Astrocyte (in vitro differentiated cells and primary cell): ENCODE data around the gene SLC9A1. TPM values are rescaled to one million over a fixed set of nuclear protein-coding genes. Genes with fewer than 3 reads are reported as not detected.
A peak's percentile ranks its signal among the peaks of the same experiment; 100 is the strongest.

Experiments
- DNase-seq: peaks from one replicate; pipeline ENCODE4 v3.0.0-alpha.2; 2010; ENCODE audit warnings: low read depth
- FAIRE-seq: peaks from 2 replicates; lab custom pipeline; 2011; peaks lifted over from hg19 to GRCh38; lab: Jason Lieb, UNC
- H2AFZ ChIP-seq: 2 replicates; pipeline ENCODE4 v1.6.0; 2012; ENCODE audit warnings: low read depth, low read length, inconsistent platforms
- H3K27ac ChIP-seq: 2 replicates; pipeline ENCODE4 v1.5.1; 2011; ENCODE audit warnings: low read depth, low read length, inconsistent platforms
- H3K27me3 ChIP-seq: 2 replicates; pipeline ENCODE4 v1.6.0; 2011; ENCODE audit warnings: low read length, inconsistent platforms; ENCODE audit not compliant: insufficient read depth
- H3K36me3 ChIP-seq: 2 replicates; pipeline ENCODE4 v1.5.1; 2011; ENCODE audit warnings: low read length, inconsistent platforms; ENCODE audit not compliant: insufficient read depth
- H3K4me1 ChIP-seq: 2 replicates; pipeline ENCODE4 v1.5.1; 2011; ENCODE audit warnings: low read length, inconsistent platforms; ENCODE audit not compliant: insufficient read depth
- H3K4me2 ChIP-seq: 2 replicates; pipeline ENCODE4 v1.6.0; 2012; ENCODE audit warnings: low read length, inconsistent platforms
- H3K4me3 ChIP-seq: 2 replicates; pipeline ENCODE4 v1.5.1; 2011; ENCODE audit warnings: low read depth, mild to moderate bottlenecking, low read length, inconsistent platforms; ENCODE audit not compliant: insufficient read depth
- H3K79me2 ChIP-seq: 2 replicates; pipeline ENCODE4 v1.6.0; 2012; ENCODE audit warnings: mild to moderate bottlenecking, low read length, inconsistent platforms; ENCODE audit not compliant: insufficient read depth
- H3K9ac ChIP-seq: 2 replicates; pipeline ENCODE4 v1.6.0; 2012; ENCODE audit warnings: mild to moderate bottlenecking, low read length, inconsistent platforms
- H3K9me3 ChIP-seq: 2 replicates; pipeline ENCODE4 v1.5.1; 2012; ENCODE audit warnings: low read depth, mild to moderate bottlenecking, low read length, inconsistent platforms; ENCODE audit not compliant: insufficient read depth
- H4K20me1 ChIP-seq: 2 replicates; pipeline ENCODE4 v1.6.0; 2012; ENCODE audit warnings: low read length, inconsistent platforms; ENCODE audit not compliant: insufficient read depth
- H3K27ac Mint-ChIP-seq: one replicate; pipeline ENCODE4 v1.8.0; 2021; ENCODE audit warnings: mild to moderate bottlenecking, mixed read lengths; ENCODE audit not compliant: unreplicated experiment
- H3K27me3 Mint-ChIP-seq: one replicate; pipeline ENCODE4 v1.8.0; 2021; ENCODE audit warnings: low read depth, mixed read lengths; ENCODE audit not compliant: unreplicated experiment
- H3K36me3 Mint-ChIP-seq: one replicate; pipeline ENCODE4 v1.8.0; 2021; ENCODE audit warnings: low read depth, mixed read lengths; ENCODE audit not compliant: unreplicated experiment
- H3K4me1 Mint-ChIP-seq: one replicate; pipeline ENCODE4 v1.8.0; 2021; ENCODE audit warnings: low read depth, mixed read lengths; ENCODE audit not compliant: unreplicated experiment
- H3K4me3 Mint-ChIP-seq: one replicate; pipeline ENCODE4 v1.8.0; 2021; ENCODE audit warnings: mild to moderate bottlenecking, moderate library complexity, mixed read lengths; ENCODE audit not compliant: unreplicated experiment
- H3K9me3 Mint-ChIP-seq: one replicate; pipeline ENCODE4 v1.8.0; 2021; ENCODE audit warnings: mild to moderate bottlenecking, mixed read lengths; ENCODE audit not compliant: unreplicated experiment
- CTCF ChIP-seq: IDR thresholded peaks from 2 replicates; pipeline ENCODE4 v1.5.1; 2011; ENCODE audit warnings: low read depth, mild to moderate bottlenecking, inconsistent platforms, low read length, moderate library complexity; ENCODE audit not compliant: insufficient read depth
- EZH2 ChIP-seq: IDR thresholded peaks from 2 replicates; pipeline ENCODE4 v1.6.1; 2012; ENCODE audit warnings: mild to moderate bottlenecking, low read length, inconsistent platforms; ENCODE audit not compliant: insufficient read depth
- total RNA-seq: library from RNA; stranded (reverse); gene quantifications from 2 replicates; pipeline ENCODE4 v1.2.1, GENCODE V29; 2021

The SLC9A1 gene
- total RNA-seq, 1 donor from 2014 or later: 49.3 TPM

GRCh38 chr1:27142464-27142863 is 12.5 kb downstream of the SLC9A1 start:
- Mint-ChIP-seq H3K36me3 (peaks cover 13% of the 10 kb centered on the region), H3K9me3 (no peaks in the 10 kb centered on the region), H3K4me1 (peaks cover 53% of the 10 kb centered on the region), H3K4me3 (peak overlapping the region; percentile 13), H3K27ac (peak overlapping the region; percentile 63), H3K27me3 (no peaks in the 10 kb centered on the region)
- no peak for FAIRE-seq
- Histone ChIP-seq H3K36me3 (no peaks in the 10 kb centered on the region), H2AFZ (no peak overlapping the region), H3K9ac (no peak overlapping the region), H3K79me2 (peaks cover 79% of the 10 kb centered on the region), H3K27me3 (no peaks in the 10 kb centered on the region), H3K4me3 (no peak overlapping the region), H3K4me1 (peaks cover 26% of the 10 kb centered on the region), H3K27ac (no peak overlapping the region), H4K20me1 (peaks cover 78% of the 10 kb centered on the region), H3K4me2 (no peak overlapping the region), H3K9me3 (no peaks in the 10 kb centered on the region)
- TF ChIP-seq EZH2: no peak
- no peak for TF ChIP-seq CTCF
- DNase-seq: no peak

- H3K4me3 Mint-ChIP-seq: no peak overlapping the region
- DNase-seq (no peak), FAIRE-seq (no peak)
- peaks cover 54% of the 10 kb centered on the region for H3K4me1 Mint-ChIP-seq
- H3K9me3 ChIP-seq: no peaks in the 10 kb centered on the region
- H3K9ac ChIP-seq: no peak overlapping the region
- no peak overlapping the region for H3K4me3 ChIP-seq
- TF ChIP-seq CTCF (no peak), EZH2 (no peak)
- no peak overlapping the region for H3K4me2 ChIP-seq
- peaks cover 74% of the 10 kb centered on the region for H3K79me2 ChIP-seq
- no peaks in the 10 kb centered on the region for H3K9me3 Mint-ChIP-seq
- peak overlapping the region; percentile 53 for H3K27ac Mint-ChIP-seq
- H4K20me1 ChIP-seq: peaks cover 88% of the 10 kb centered on the region
- H3K27me3 ChIP-seq: no peaks in the 10 kb centered on the region
- H3K27me3 Mint-ChIP-seq: no peaks in the 10 kb centered on the region
- H3K36me3 Mint-ChIP-seq: peaks cover 13% of the 10 kb centered on the region
- H3K36me3 ChIP-seq: no peaks in the 10 kb centered on the region
- no peak overlapping the region for H3K27ac ChIP-seq
- no peak overlapping the region for H2AFZ ChIP-seq
- H3K4me1 ChIP-seq: peaks cover 28% of the 10 kb centered on the region
These were observed 13.5 kb downstream of the SLC9A1 start for GRCh38 chr1:27141266-27142003.

GRCh38 chr1:27139980-27140379 is 14.9 kb downstream of the SLC9A1 start:
- H3K36me3 Mint-ChIP-seq: peaks cover 13% of the 10 kb centered on the region
- H4K20me1 ChIP-seq: peaks cover 96% of the 10 kb centered on the region
- H3K27me3 Mint-ChIP-seq: no peaks in the 10 kb centered on the region
- no peaks in the 10 kb centered on the region for H3K9me3 ChIP-seq
- TF ChIP-seq CTCF: no peak
- no peak for TF ChIP-seq EZH2
- H3K79me2 ChIP-seq: peaks cover 76% of the 10 kb centered on the region
- peaks cover 39% of the 10 kb centered on the region for H3K4me1 Mint-ChIP-seq
- no peak overlapping the region for H3K4me3 ChIP-seq
- no peak overlapping the region for H3K27ac Mint-ChIP-seq
- H3K9ac ChIP-seq: no peak overlapping the region
- no peak overlapping the region for H3K27ac ChIP-seq
- H3K27me3 ChIP-seq: no peaks in the 10 kb centered on the region
- no peak overlapping the region for H2AFZ ChIP-seq
- no peaks in the 10 kb centered on the region for H3K36me3 ChIP-seq
- no peak for DNase-seq
- no peak overlapping the region for H3K4me2 ChIP-seq
- peaks cover 14% of the 10 kb centered on the region for H3K4me1 ChIP-seq
- no peaks in the 10 kb centered on the region for H3K9me3 Mint-ChIP-seq
- FAIRE-seq: no peak
- peak overlapping the region; percentile 37 for H3K4me3 Mint-ChIP-seq
